Activated CD4-positive, alpha-beta T cell treated with anti-CD3 and anti-CD28 coated beads for 48 hours (primary cell): ENCODE data around the gene WRAP53.

ENCODE experiments used
- DNase-seq: peaks from one replicate; pipeline ENCODE4 v3.0.0-alpha.2; 2020

Gene WRAP53

DNA sequence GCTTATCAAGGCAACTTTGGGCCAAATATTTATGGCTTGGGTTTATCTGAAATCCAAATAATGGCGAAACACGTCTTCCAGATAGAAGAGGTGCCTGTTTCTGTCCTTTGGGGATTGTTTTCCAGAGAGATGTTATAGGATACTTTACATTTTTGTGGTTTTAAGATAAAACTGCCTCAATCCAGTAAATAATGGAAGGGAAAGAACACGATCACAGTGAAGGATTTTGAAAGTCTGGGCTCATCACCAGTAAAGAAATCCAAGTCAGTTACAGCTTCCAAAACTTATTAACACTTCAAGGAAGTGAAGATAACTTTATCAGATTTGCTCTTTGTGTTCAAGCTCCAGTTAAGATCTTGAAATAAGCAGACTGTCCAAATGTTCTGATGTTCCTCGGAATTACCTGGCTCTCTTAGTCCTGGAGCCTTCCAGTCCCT lies 59.4 kb downstream of the WRAP53 start:
- DNase-seq: no peak

DNA sequence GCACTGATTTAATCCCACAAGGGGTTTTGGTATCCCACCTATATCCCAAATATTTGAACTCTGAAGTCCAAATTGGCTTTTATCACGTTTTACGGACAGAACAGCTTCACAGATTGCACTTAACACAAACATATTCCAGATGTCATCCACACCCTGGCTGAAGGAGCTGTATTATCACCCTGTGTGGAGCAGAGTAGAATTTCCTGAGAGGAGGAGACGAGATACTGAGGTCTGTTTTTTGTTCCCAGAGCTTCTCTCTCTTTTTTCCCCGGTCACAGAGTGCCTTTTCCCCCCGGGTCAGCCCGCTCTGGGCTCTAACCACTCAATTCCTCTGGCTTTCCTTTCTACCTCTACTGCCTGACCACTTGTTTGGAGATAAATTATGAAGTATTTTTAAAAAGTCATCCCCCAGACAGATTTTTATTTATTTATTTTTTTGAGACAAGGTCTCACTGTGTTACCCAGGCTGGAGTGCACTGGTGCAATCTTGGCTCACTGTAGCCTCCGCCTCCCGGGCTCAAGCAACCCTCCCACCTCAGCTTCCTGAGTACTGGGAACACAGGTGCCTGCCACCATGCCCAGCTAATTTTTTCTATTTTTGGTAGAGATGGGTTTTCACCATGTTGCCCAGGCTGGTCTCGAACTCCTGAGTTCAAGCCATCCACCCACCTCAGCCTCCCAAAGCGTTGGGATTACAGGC lies 59.9 kb downstream of the WRAP53 start:
- DNase-seq: no peak

DNA sequence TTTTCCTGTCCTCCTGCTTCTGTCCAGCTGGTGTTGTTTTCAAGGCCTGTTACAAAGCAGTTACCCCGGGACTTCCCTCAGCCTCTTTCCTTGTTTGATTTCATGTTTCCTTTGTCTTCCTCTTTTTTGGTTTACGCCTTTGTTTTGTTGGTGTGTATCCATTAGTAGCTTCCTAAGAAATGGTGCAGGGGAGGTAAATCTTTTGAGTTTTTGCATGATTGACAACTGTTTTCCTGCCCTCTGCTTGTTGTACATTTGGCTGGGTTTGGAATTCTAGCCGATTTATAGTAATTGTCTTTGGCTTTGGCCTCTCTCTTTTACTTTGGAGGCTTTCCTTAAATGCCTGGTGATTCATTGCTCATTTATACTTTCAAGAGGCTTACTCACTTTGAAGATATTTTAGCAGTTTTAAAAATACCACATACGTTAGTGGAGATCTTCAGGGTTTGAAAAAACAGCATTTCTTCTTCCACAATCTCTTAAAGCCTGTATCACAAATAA lies 62.1 kb downstream of the WRAP53 start:
- DNase-seq: no peak
